ENCODE data around the gene NKTR. TPM values are rescaled to one million over a fixed set of nuclear protein-coding genes. Genes with fewer than 3 reads are reported as not detected.

NKTR gene
- total RNA-seq, 4 donors from 2014 or later, result 47.7 to 328 (median 66.8) TPM

DNA sequence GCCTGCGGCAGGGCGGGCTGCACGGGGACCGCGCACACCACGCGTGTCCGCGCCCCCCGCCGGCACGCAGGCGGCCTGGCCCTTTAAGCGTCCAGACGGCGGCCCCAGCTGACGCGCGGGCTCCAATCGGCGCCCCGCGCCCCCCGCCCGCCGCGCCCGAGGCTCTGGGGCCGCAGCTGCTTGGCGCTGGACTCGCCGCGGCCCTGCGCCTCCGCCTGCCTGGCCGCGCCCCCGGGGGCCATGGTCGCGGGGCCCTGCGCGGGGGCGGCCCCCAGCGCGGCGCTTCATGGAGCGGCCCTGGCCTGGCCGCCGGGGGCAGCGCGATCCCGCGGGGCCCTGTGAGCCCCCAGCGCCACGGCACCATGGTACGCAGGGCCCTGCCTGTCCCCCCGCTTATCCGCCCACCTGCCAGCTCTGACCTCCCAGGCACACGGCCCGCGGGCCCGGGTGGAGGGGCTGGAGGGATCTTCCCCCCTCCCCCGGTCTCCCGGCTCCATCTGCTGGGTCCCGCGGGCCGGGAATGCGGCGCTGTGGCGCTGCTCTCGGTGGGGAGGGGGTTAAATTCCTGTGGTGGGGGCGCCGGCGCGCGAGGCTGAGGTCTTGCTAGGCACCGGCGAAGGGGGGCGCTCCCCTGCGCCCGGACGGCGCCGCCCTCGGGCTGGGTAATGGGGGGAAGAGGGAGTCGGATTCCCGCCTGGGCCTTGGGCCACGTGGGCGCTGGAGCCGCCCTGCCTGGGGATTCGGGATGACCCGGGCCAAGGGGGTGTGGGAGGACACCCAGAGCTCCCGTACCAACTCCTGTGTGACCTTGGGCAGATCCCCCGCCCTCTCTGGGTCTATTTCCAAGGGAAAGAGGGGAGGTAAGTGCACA is 54.1 kb downstream of the NKTR start:
- Histone ChIP-seq H3K27me3 (no peaks in the 10 kb centered on the region), H3K9me3 (no peaks in the 10 kb centered on the region), H3K4me3 (peak overlapping the region; percentile 82), H3K36me3 (peaks cover 3% of the 10 kb centered on the region), H3K27ac (peak overlapping the region; percentile 94), H3K4me1 (peaks cover 55% of the 10 kb centered on the region)
- TF ChIP-seq EP300 (IDR thresholded peaks at IDR 0.05), result no peak
- no peak for TF ChIP-seq POLR2AphosphoS5 (IDR thresholded peaks at IDR 0.05)
- TF ChIP-seq POLR2A (IDR thresholded peaks at IDR 0.05), result peak in 1 of 2 donors; percentile 11
- TF ChIP-seq, protein P1, sequence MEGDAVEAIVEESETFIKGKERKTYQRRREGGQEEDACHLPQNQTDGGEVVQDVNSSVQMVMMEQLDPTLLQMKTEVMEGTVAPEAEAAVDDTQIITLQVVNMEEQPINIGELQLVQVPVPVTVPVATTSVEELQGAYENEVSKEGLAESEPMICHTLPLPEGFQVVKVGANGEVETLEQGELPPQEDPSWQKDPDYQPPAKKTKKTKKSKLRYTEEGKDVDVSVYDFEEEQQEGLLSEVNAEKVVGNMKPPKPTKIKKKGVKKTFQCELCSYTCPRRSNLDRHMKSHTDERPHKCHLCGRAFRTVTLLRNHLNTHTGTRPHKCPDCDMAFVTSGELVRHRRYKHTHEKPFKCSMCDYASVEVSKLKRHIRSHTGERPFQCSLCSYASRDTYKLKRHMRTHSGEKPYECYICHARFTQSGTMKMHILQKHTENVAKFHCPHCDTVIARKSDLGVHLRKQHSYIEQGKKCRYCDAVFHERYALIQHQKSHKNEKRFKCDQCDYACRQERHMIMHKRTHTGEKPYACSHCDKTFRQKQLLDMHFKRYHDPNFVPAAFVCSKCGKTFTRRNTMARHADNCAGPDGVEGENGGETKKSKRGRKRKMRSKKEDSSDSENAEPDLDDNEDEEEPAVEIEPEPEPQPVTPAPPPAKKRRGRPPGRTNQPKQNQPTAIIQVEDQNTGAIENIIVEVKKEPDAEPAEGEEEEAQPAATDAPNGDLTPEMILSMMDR (IDR thresholded peaks at IDR 0.05), result no peak
- peak; percentile 82 to 85 for DNase-seq (ENCODE audit: low spot score in 2 of 2)
- 1% methylated on average over 15 of the region's 94 CpGs for WGBS

DNA sequence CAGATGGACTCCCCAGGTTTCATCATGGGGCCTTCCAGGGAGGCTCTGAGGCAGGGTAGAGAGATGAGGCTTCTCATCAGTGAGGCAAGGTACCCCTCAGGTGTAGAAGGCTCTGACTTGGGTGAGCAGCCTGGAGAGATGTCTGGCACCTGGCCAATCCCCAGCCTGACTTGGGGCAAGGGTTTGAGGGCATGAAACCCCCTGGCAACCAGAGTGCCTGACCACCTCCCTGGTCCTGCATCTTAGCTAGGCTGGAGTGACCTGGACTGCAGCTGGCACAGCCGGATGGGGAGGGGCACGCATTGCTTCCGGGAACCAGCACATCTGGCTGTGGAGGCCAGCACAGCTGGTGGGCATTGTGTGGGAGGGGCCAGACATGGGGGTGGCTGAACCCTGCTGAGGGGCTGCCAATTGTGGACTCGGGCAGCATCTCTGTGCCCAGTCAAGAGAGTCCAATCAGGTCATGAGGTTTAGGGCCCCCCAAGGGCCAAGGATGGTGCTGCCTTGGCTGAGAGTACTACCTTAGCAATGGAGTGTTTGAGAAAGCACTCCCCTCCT is 54.9 kb downstream of the NKTR start:
- H3K27ac ChIP-seq, result peak overlapping the region; percentile 94
- peak in 1 of 2 donors; percentile 78 for DNase-seq (ENCODE audit: low spot score in 2 of 2)
- WGBS, result no CpG with 5 or more reads among the region's 4 CpGs
- TF ChIP-seq EP300 (IDR thresholded peaks at IDR 0.05) (no peak), POLR2A (IDR thresholded peaks at IDR 0.05) (no peak), POLR2AphosphoS5 (IDR thresholded peaks at IDR 0.05) (no peak)
- TF ChIP-seq, protein P1 (IDR thresholded peaks at IDR 0.05), result no peak
- H3K27me3 ChIP-seq, result no peaks in the 10 kb centered on the region
- peaks cover 55% of the 10 kb centered on the region for H3K4me1 ChIP-seq
- no peaks in the 10 kb centered on the region for H3K9me3 ChIP-seq
- H3K4me3 ChIP-seq, result peak overlapping the region; percentile 82
- H3K36me3 ChIP-seq, result peaks cover 7% of the 10 kb centered on the region

DNA sequence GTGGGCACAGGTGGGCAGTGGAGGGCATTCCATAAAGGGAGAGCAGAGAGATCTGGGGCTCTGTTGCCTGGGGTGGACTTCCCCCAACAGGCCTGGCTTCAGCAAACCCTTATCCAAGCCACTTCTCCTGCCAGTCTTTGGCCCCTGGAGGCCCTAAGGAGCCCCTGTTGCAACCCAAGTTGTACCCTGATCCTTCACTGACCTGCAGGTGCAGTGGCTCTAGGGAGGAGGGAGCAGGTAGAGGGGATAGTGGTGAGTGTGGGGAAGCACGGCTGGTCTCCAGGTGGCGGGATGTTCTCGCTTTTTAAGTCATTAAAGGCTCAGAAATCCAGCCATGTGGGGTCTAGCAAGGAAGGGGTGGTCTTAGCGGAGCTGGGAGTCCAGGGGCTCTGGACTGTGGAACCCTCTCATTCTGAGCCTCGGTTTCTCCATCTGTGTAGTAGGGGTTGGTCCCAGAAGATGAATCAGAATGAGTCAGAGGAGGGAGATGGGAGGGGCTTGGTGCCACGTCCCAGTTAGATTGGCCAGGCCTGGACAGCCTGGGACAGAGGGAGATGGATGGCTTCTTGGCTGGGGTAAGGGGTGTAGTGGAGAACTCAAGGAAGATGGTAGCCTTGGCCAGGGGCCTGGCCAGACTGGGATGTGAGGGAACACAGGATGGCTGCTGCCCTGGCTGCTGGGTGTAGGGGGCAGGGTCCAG is 55.6 kb downstream of the NKTR start:
- 68% methylated on average over 6 of the region's 6 CpGs for WGBS
- no peak for DNase-seq (ENCODE audit: low spot score in 2 of 2)
- H3K36me3 ChIP-seq, result peaks cover 7% of the 10 kb centered on the region
- H3K4me3 ChIP-seq, result peak overlapping the region; percentile 82
- TF ChIP-seq POLR2A (IDR thresholded peaks at IDR 0.05) (no peak), POLR2AphosphoS5 (IDR thresholded peaks at IDR 0.05) (no peak), EP300 (IDR thresholded peaks at IDR 0.05) (no peak)
- TF ChIP-seq, protein P1 (IDR thresholded peaks at IDR 0.05), result no peak
- peaks cover 50% of the 10 kb centered on the region for H3K4me1 ChIP-seq
- no peaks in the 10 kb centered on the region for H3K9me3 ChIP-seq
- no peaks in the 10 kb centered on the region for H3K27me3 ChIP-seq
- H3K27ac ChIP-seq, result peak overlapping the region; percentile 94

DNA sequence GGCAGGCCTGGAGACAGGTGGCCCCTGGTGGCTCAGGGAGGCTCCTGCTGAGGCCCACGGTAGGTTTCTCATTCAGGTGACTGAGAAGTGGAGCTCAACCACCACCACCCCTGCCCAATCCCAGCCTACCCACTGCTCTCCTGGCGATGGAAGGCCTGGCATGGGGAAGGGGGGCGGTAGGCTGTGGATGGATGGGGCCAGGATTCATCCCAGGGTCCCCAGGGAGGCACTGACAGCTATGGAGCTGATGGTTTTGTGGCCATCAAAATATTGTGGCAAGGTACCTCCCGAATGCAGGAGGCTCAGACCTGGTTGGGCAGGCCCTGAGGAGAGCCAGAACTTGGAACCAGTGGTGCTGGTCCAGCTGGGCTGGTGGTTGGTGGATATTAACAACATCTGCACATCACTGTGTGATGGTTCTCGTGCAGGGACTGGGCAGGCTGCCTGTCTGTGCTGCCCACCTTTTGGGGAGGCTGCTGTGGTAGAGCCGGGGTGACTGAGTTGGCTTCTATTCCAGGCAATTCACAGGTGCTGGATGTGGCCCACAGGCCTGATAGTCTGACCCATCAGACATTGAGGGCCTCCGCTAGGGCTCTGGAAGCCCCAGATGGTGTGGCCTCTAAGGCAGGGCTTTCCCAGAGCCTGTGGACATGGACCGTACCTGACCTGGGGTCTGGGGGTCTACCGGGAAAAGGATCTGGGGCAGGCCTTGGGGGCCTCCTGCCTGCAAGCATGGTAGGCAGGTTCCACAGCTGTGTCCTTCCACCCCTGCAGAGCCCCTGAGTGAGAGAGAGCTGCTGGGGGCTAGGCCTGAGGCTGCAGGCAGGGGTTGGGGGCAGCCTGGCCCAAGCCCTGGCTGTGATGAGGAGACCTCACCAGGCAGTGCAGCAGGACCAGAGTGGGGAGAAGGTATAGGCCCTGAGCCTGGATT is 56.5 kb downstream of the NKTR start:
- 100% methylated on average over 3 of the region's 9 CpGs for WGBS
- no peak overlapping the region for H3K27ac ChIP-seq
- no peak for DNase-seq (ENCODE audit: low spot score in 2 of 2)
- H3K4me3 ChIP-seq, result no peak overlapping the region
- TF ChIP-seq EP300 (IDR thresholded peaks at IDR 0.05) (no peak), POLR2A (IDR thresholded peaks at IDR 0.05) (no peak), POLR2AphosphoS5 (IDR thresholded peaks at IDR 0.05) (no peak)
- TF ChIP-seq, protein P1 (IDR thresholded peaks at IDR 0.05), result no peak
- H3K9me3 ChIP-seq, result no peaks in the 10 kb centered on the region
- H3K4me1 ChIP-seq, result peaks cover 41% of the 10 kb centered on the region
- no peaks in the 10 kb centered on the region for H3K27me3 ChIP-seq
- peaks cover 7% of the 10 kb centered on the region for H3K36me3 ChIP-seq

All from suprapubic skin (tissue), 4 donors.